ENCODE data around the gene PJA2.

The PJA2 gene

GRCh38 chr5:109390188-109390587 is 19.6 kb downstream of the PJA2 start:
- Histone ChIP-seq H4K20me1 (ENCODE audit: insufficient read depth, low read length) (no peaks in the 10 kb centered on the region), H3K79me2 (ENCODE audit: low read length) (peaks cover 98% of the 10 kb centered on the region), H3K27me3 (replicated peaks; ENCODE audit: insufficient read depth, low read length) (no peaks in the 10 kb centered on the region), H3F3A (ENCODE audit: insufficient read depth, low read length) (no peaks in the 10 kb centered on the region), H3K4me2 (ENCODE audit: low read depth, low read length) (no peak overlapping the region), H3K9me2 (replicated peaks; ENCODE audit: insufficient read depth, low read length) (no peaks in the 10 kb centered on the region), H3K4me1 (ENCODE audit: low read length) (no peaks in the 10 kb centered on the region), H3K27ac (ENCODE audit: low read length) (no peak overlapping the region), H3K9ac (ENCODE audit: low read length) (no peak overlapping the region), H2AFZ (ENCODE audit: low read length) (no peak overlapping the region), H3K36me3 (replicated peaks; ENCODE audit: insufficient read depth, low read length) (no peaks in the 10 kb centered on the region), H3K9me3 (replicated peaks; ENCODE audit: insufficient read depth, low read length) (no peaks in the 10 kb centered on the region), H3K4me3 (ENCODE audit: low read length) (no peak overlapping the region)
- no peak for TF ChIP-seq EZH2 (optimal IDR thresholded peaks at IDR 0.05; ENCODE audit: low read depth, low read length)
- TF ChIP-seq CTCF (IDR thresholded peaks at IDR 0.05; ENCODE audit: low read length): no peak
- no peak for TF ChIP-seq EZH2phosphoT487 (IDR thresholded peaks at IDR 0.05; ENCODE audit: low read length)
- DNase-seq: no peak

- TF ChIP-seq EZH2phosphoT487 (IDR thresholded peaks at IDR 0.05; ENCODE audit: low read length) (no peak), CTCF (IDR thresholded peaks at IDR 0.05; ENCODE audit: low read length) (no peak), EZH2 (optimal IDR thresholded peaks at IDR 0.05; ENCODE audit: low read depth, low read length) (no peak)
- Histone ChIP-seq H3K4me3 (ENCODE audit: low read length) (no peak overlapping the region), H3K79me2 (ENCODE audit: low read length) (peaks cover 92% of the 10 kb centered on the region), H3K4me1 (ENCODE audit: low read length) (no peaks in the 10 kb centered on the region), H3K36me3 (replicated peaks; ENCODE audit: insufficient read depth, low read length) (no peaks in the 10 kb centered on the region), H3F3A (ENCODE audit: insufficient read depth, low read length) (no peaks in the 10 kb centered on the region), H3K27ac (ENCODE audit: low read length) (no peak overlapping the region), H3K4me2 (ENCODE audit: low read depth, low read length) (no peak overlapping the region), H3K27me3 (replicated peaks; ENCODE audit: insufficient read depth, low read length) (no peaks in the 10 kb centered on the region), H3K9ac (ENCODE audit: low read length) (no peak overlapping the region), H2AFZ (ENCODE audit: low read length) (no peak overlapping the region), H3K9me2 (replicated peaks; ENCODE audit: insufficient read depth, low read length) (no peaks in the 10 kb centered on the region), H3K9me3 (replicated peaks; ENCODE audit: insufficient read depth, low read length) (no peaks in the 10 kb centered on the region), H4K20me1 (ENCODE audit: insufficient read depth, low read length) (no peaks in the 10 kb centered on the region)
- no peak for DNase-seq
Measured at GRCh38 chr5:109388407-109388806, 21.4 kb downstream of the PJA2 start.

GRCh38 chr5:109387408-109387974 is 22.3 kb downstream of the PJA2 start:
- H3K9me2 ChIP-seq (replicated peaks; ENCODE audit: insufficient read depth, low read length): no peaks in the 10 kb centered on the region
- H3K79me2 ChIP-seq (ENCODE audit: low read length): peaks cover 83% of the 10 kb centered on the region
- no peaks in the 10 kb centered on the region for H3F3A ChIP-seq (ENCODE audit: insufficient read depth, low read length)
- no peaks in the 10 kb centered on the region for H3K36me3 ChIP-seq (replicated peaks; ENCODE audit: insufficient read depth, low read length)
- H3K4me2 ChIP-seq (ENCODE audit: low read depth, low read length): no peak overlapping the region
- H3K9me3 ChIP-seq (replicated peaks; ENCODE audit: insufficient read depth, low read length): no peaks in the 10 kb centered on the region
- DNase-seq: no peak
- no peak overlapping the region for H3K4me3 ChIP-seq (ENCODE audit: low read length)
- H3K27ac ChIP-seq (ENCODE audit: low read length): no peak overlapping the region
- H2AFZ ChIP-seq (ENCODE audit: low read length): no peak overlapping the region
- no peaks in the 10 kb centered on the region for H3K27me3 ChIP-seq (replicated peaks; ENCODE audit: insufficient read depth, low read length)
- no peaks in the 10 kb centered on the region for H3K4me1 ChIP-seq (ENCODE audit: low read length)
- H3K9ac ChIP-seq (ENCODE audit: low read length): no peak overlapping the region
- TF ChIP-seq EZH2 (optimal IDR thresholded peaks at IDR 0.05; ENCODE audit: low read depth, low read length) (no peak), EZH2phosphoT487 (IDR thresholded peaks at IDR 0.05; ENCODE audit: low read length) (no peak), CTCF (IDR thresholded peaks at IDR 0.05; ENCODE audit: low read length) (no peak)
- H4K20me1 ChIP-seq (ENCODE audit: insufficient read depth, low read length): no peaks in the 10 kb centered on the region

Measured in MM.1S (cell line).